SHP77 treated with DMSO at 0.1 percent for 48 hours (cell line): Measurements from ENCODE around the gene CSRP2.

Experiments
- DNase-seq: peaks from one replicate; lab custom pipeline; 2025; lab: John Stamatoyannopoulos, UW

Gene CSRP2

DNA sequence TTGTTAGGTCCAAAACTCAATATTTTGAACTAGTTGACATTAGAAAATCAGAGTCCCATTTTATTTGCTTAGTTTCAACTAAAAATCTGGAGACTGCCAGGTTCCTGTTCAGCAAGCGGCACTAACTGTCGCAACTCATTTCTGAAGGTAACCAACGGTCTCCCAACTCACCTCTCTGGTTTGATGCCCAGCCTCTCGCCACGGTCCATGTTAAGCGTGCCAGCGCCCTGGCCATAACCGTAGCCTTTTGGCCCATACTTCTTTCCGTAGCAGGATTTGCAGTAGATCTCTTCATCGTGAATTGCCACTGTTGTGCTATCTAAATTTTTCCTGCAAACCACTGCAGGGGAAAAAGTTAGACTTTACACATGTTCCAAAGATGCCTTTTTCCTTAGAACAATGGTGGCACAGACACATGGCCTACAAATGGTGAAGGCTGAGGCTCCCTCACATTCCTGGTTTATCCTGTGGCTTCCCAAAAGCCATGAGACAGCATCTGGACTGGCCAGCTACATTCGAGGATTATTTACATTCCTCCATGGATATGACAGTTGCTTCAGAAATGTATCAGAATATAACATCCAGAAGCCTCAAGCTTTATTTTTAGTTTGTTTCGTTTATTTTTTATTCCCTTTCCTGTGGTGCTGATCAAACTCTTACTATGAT is 15.7 kb downstream of the CSRP2 start:
- DNase-seq: no peak

- DNase-seq: no peak
These were observed 18.6 kb downstream of the CSRP2 start for GRCh38 chr12:76860256-76860655.

DNA sequence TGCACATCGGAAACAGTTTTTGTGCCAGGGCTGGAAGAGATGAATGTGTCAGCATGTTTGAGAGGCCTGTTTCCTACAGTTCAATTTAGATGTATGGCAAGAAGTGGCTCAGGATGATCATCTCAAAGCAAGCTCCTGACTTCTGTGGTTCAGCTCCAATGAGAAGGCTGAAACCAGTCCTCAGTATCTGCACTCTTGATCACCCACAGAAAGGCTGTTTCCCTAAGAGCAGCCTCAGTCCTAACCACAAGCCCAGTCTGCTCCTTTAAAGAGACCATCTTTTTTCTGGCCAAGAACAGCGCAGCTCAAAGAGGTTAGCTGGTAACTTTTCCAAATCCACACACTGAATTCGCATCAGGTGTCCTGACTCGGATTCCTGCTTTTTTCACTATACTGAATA is 19.2 kb downstream of the CSRP2 start:
- DNase-seq: no peak

DNA sequence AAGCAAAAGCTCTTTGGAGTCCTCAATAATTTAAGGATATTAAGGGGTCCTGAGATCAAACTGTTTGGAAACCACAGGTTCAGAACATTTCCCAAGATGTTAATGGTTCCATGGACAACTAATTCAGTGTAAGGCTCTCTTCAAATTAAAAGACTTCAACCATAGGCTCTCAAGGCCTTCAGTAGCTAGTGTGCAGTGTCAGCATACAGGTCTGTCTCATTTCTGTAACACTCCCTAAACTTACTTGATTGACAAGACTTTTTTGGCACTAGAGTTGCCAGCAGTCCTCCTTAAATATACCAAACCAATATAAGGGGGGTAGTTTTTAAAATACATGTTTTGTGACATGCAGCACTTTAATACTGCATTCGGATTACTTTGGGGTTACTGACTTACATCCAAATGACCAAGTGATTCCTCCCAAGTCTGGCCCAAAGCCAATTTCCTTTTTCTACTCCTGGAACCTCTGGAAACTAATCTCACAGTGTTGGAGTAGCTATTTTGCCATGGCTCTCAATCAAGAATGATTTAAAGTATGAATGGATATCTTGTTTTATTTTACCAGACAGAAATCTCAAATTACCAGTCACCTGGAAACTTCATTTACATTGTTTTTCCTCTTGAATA is 22.7 kb downstream of the CSRP2 start:
- no peak for DNase-seq

- DNase-seq: no peak
These were observed 23.5 kb downstream of the CSRP2 start for GRCh38 chr12:76855271-76855670.

GRCh38 chr12:76852106-76852505 is 26.7 kb downstream of the CSRP2 start:
- no peak for DNase-seq

DNA sequence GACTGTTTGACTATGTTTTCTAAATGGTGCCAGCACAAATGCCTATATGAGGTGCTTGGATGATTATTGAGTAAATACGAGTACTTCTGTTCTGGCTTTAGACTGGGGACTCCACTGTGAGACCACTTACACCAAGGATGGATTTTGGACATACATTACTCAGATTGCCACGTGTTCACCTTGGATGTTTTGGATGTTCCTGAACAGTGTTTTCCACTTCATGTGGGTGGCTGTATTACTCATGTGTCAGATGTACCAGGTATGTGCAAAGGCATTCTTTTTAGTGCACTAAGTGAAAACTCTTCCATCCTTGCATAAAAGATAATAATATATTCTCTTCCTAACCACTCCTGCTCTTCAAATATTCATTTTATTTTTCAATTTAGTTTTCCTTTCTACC is 30.7 kb downstream of the CSRP2 start:
- DNase-seq: no peak

- no peak for DNase-seq
These were observed 31.6 kb downstream of the CSRP2 start for GRCh38 chr12:76847260-76847659.

DNA sequence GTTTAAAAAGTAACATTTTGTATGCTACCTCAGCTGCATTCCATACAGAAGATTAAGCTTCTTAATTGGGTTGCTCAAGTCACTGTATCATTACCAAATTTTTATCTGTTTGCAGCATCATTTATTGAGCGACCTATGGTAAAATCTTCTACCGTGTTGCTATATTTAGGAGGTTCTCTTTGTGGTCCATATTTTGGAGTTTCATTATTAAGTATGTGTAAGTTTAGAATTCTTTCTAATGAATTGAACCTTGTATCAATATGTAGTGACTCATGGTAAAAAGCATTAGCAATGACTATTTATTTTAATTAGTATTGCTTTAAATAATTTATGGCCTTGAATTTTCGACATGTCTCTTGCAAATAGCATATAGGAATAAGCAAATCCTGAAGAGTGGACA is 42.2 kb downstream of the CSRP2 start:
- DNase-seq: no peak

GRCh38 chr12:76830436-76830835 is 48.4 kb downstream of the CSRP2 start:
- no peak for DNase-seq

DNA sequence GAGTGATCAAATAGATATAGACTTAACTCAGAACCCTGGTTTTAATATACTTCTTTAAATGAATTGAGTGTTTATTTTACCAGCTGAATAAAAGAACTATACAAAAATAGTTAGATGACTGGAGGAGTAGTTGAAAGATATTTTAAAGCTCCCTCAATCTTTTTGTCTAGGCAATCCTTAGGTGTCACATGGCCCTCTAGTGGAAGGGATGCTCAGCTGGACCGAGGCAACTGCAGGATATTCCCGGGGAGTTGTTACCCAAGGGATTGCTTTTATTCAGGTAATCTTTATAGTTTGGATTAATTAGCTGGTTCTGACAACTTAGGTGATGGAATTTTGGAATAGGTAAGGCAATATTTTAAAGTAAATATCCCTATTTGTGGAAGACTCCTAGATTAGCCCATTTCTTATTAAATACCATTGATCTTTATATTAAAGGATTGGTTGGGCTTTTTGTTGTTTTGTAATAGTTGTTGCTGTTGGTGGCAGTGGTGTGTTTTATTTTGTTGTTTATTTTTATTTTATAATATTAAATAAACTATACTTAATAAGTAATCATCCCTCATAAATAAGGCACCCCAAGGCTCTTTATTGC is 57.8 kb downstream of the CSRP2 start:
- no peak for DNase-seq

GRCh38 chr12:76813972-76814371 is 64.8 kb downstream of the CSRP2 start:
- no peak for DNase-seq

- no peak for DNase-seq
These were observed 65.6 kb downstream of the CSRP2 start for GRCh38 chr12:76813265-76813664.

- DNase-seq: no peak
These were observed 66.8 kb downstream of the CSRP2 start for GRCh38 chr12:76811976-76812375.

GRCh38 chr12:76810671-76811419 is 68.0 kb downstream of the CSRP2 start:
- DNase-seq: no peak
